Astrocyte (in vitro differentiated cells and primary cell): Measurements from ENCODE around the gene ZNF775. TPM values are rescaled to one million over a fixed set of nuclear protein-coding genes. Genes with fewer than 3 reads are reported as not detected.

Source experiments
- DNase-seq: peaks from one replicate; pipeline ENCODE4 v3.0.0-alpha.2; 2010; ENCODE audit warnings: low read depth
- FAIRE-seq: peaks from 2 replicates; lab custom pipeline; 2011; peaks lifted over from hg19 to GRCh38; lab: Jason Lieb, UNC
- H2AFZ ChIP-seq: 2 replicates; pipeline ENCODE4 v1.6.0; 2012; ENCODE audit warnings: low read depth, low read length, inconsistent platforms
- H3K27ac ChIP-seq: 2 replicates; pipeline ENCODE4 v1.5.1; 2011; ENCODE audit warnings: low read depth, low read length, inconsistent platforms
- H3K27me3 ChIP-seq: 2 replicates; pipeline ENCODE4 v1.6.0; 2011; ENCODE audit warnings: low read length, inconsistent platforms; ENCODE audit not compliant: insufficient read depth
- H3K36me3 ChIP-seq: 2 replicates; pipeline ENCODE4 v1.5.1; 2011; ENCODE audit warnings: low read length, inconsistent platforms; ENCODE audit not compliant: insufficient read depth
- H3K4me1 ChIP-seq: 2 replicates; pipeline ENCODE4 v1.5.1; 2011; ENCODE audit warnings: low read length, inconsistent platforms; ENCODE audit not compliant: insufficient read depth
- H3K4me2 ChIP-seq: 2 replicates; pipeline ENCODE4 v1.6.0; 2012; ENCODE audit warnings: low read length, inconsistent platforms
- H3K4me3 ChIP-seq: 2 replicates; pipeline ENCODE4 v1.5.1; 2011; ENCODE audit warnings: low read depth, mild to moderate bottlenecking, low read length, inconsistent platforms; ENCODE audit not compliant: insufficient read depth
- H3K79me2 ChIP-seq: 2 replicates; pipeline ENCODE4 v1.6.0; 2012; ENCODE audit warnings: mild to moderate bottlenecking, low read length, inconsistent platforms; ENCODE audit not compliant: insufficient read depth
- H3K9ac ChIP-seq: 2 replicates; pipeline ENCODE4 v1.6.0; 2012; ENCODE audit warnings: mild to moderate bottlenecking, low read length, inconsistent platforms
- H3K9me3 ChIP-seq: 2 replicates; pipeline ENCODE4 v1.5.1; 2012; ENCODE audit warnings: low read depth, mild to moderate bottlenecking, low read length, inconsistent platforms; ENCODE audit not compliant: insufficient read depth
- H4K20me1 ChIP-seq: 2 replicates; pipeline ENCODE4 v1.6.0; 2012; ENCODE audit warnings: low read length, inconsistent platforms; ENCODE audit not compliant: insufficient read depth
- H3K27ac Mint-ChIP-seq: one replicate; pipeline ENCODE4 v1.8.0; 2021; ENCODE audit warnings: mild to moderate bottlenecking, mixed read lengths; ENCODE audit not compliant: unreplicated experiment
- H3K27me3 Mint-ChIP-seq: one replicate; pipeline ENCODE4 v1.8.0; 2021; ENCODE audit warnings: low read depth, mixed read lengths; ENCODE audit not compliant: unreplicated experiment
- H3K36me3 Mint-ChIP-seq: one replicate; pipeline ENCODE4 v1.8.0; 2021; ENCODE audit warnings: low read depth, mixed read lengths; ENCODE audit not compliant: unreplicated experiment
- H3K4me1 Mint-ChIP-seq: one replicate; pipeline ENCODE4 v1.8.0; 2021; ENCODE audit warnings: low read depth, mixed read lengths; ENCODE audit not compliant: unreplicated experiment
- H3K4me3 Mint-ChIP-seq: one replicate; pipeline ENCODE4 v1.8.0; 2021; ENCODE audit warnings: mild to moderate bottlenecking, moderate library complexity, mixed read lengths; ENCODE audit not compliant: unreplicated experiment
- H3K9me3 Mint-ChIP-seq: one replicate; pipeline ENCODE4 v1.8.0; 2021; ENCODE audit warnings: mild to moderate bottlenecking, mixed read lengths; ENCODE audit not compliant: unreplicated experiment
- EZH2 ChIP-seq: IDR thresholded peaks from 2 replicates; pipeline ENCODE4 v1.6.1; 2012; ENCODE audit warnings: mild to moderate bottlenecking, low read length, inconsistent platforms; ENCODE audit not compliant: insufficient read depth
- total RNA-seq: library from RNA; stranded (reverse); gene quantifications from 2 replicates; pipeline ENCODE4 v1.2.1, GENCODE V29; 2021
- TF ChIP-seq, protein P1 (sequence below): IDR thresholded peaks from 2 replicates; pipeline ENCODE4 v1.5.1; 2011; ENCODE audit warnings: low read depth, mild to moderate bottlenecking, inconsistent platforms, low read length, moderate library complexity; ENCODE audit not compliant: insufficient read depth

Gene ZNF775
- total RNA-seq, 1 donor from 2014 or later: 6.5 TPM

DNA sequence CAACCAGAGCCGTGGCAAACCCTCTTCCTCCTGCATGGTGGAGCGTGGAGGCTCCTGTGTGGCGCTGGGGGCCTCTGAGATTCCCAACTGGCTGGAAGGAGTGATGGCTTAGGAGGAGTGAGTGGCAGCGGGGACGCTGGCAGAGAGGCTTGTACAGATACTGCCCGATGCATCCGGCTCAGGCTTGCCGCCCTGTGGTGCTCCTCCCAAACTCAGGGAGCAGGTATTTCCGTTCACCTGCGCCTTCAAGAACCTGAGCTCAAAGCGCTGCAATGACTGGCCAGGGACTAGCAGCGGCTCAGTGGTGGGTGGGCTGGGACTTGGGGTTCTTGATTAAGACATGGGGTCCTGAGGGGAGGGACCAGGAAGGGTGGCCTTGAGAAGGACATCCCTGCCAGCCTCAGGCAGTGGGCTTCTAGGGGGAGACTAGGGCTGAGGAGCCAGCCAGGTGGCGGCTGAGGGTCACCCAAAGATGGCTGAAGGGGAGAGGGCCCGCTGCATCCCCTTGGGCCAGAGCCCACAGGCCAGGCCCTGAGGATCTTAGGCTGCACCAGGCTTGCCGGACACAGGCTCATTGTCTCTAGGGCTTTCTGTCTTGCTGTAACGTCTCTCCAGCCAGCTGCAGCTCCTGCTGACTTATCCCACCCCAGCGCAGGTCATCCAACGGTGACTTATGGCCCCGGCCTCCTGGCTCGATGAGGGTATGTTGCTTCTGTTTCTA is 3.2 kb downstream of the ZNF775 start:
- no peak overlapping the region for H3K4me2 ChIP-seq
- Mint-ChIP-seq H3K4me1 (peaks cover 32% of the 10 kb centered on the region), H3K4me3 (no peak overlapping the region), H3K9me3 (no peaks in the 10 kb centered on the region), H3K27me3 (no peaks in the 10 kb centered on the region), H3K27ac (no peak overlapping the region), H3K36me3 (no peaks in the 10 kb centered on the region)
- no peaks in the 10 kb centered on the region for H3K27me3 ChIP-seq
- H3K9ac ChIP-seq: no peak overlapping the region
- peaks cover 56% of the 10 kb centered on the region for H4K20me1 ChIP-seq
- H3K79me2 ChIP-seq: peaks cover 46% of the 10 kb centered on the region
- no peak overlapping the region for H3K27ac ChIP-seq
- H3K36me3 ChIP-seq: no peaks in the 10 kb centered on the region
- H2AFZ ChIP-seq: no peak overlapping the region
- FAIRE-seq: no peak
- DNase-seq: no peak
- TF ChIP-seq EZH2: no peak
- TF ChIP-seq, protein P1, sequence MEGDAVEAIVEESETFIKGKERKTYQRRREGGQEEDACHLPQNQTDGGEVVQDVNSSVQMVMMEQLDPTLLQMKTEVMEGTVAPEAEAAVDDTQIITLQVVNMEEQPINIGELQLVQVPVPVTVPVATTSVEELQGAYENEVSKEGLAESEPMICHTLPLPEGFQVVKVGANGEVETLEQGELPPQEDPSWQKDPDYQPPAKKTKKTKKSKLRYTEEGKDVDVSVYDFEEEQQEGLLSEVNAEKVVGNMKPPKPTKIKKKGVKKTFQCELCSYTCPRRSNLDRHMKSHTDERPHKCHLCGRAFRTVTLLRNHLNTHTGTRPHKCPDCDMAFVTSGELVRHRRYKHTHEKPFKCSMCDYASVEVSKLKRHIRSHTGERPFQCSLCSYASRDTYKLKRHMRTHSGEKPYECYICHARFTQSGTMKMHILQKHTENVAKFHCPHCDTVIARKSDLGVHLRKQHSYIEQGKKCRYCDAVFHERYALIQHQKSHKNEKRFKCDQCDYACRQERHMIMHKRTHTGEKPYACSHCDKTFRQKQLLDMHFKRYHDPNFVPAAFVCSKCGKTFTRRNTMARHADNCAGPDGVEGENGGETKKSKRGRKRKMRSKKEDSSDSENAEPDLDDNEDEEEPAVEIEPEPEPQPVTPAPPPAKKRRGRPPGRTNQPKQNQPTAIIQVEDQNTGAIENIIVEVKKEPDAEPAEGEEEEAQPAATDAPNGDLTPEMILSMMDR: no peak
- no peaks in the 10 kb centered on the region for H3K9me3 ChIP-seq
- H3K4me3 ChIP-seq: no peak overlapping the region
- H3K4me1 ChIP-seq: peaks cover 12% of the 10 kb centered on the region

DNA sequence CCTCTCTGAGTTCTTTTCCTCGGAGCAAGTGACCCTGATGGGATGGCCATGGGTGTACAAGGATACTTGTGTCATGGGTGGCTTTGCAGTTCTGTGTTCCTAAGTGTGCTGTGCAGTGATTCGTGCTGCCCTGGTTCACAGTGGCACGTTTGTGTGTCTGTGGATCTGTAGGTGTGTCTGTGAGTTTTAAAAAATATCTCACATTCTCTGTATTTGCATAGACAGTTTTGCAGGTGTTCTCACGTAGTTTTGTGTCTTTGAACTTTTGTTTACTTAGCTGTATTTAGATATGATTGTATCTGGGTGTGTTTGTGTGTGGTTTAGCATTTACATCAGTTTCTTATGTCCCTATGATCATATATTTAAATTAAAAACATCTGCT is 3.7 kb downstream of the ZNF775 start:
- H3K4me1 Mint-ChIP-seq: peaks cover 26% of the 10 kb centered on the region
- H3K79me2 ChIP-seq: peaks cover 46% of the 10 kb centered on the region
- peaks cover 56% of the 10 kb centered on the region for H4K20me1 ChIP-seq
- no peaks in the 10 kb centered on the region for H3K9me3 Mint-ChIP-seq
- H2AFZ ChIP-seq: no peak overlapping the region
- H3K36me3 Mint-ChIP-seq: no peaks in the 10 kb centered on the region
- no peak overlapping the region for H3K4me2 ChIP-seq
- H3K4me3 ChIP-seq: no peak overlapping the region
- H3K27ac Mint-ChIP-seq: no peak overlapping the region
- H3K4me1 ChIP-seq: peaks cover 12% of the 10 kb centered on the region
- H3K9ac ChIP-seq: no peak overlapping the region
- TF ChIP-seq EZH2: no peak
- TF ChIP-seq, protein P1: no peak
- no peaks in the 10 kb centered on the region for H3K9me3 ChIP-seq
- FAIRE-seq (no peak), DNase-seq (no peak)
- H3K36me3 ChIP-seq: no peaks in the 10 kb centered on the region
- peak overlapping the region; percentile 54 for H3K4me3 Mint-ChIP-seq
- H3K27me3 Mint-ChIP-seq: no peaks in the 10 kb centered on the region
- no peaks in the 10 kb centered on the region for H3K27me3 ChIP-seq
- no peak overlapping the region for H3K27ac ChIP-seq

DNA sequence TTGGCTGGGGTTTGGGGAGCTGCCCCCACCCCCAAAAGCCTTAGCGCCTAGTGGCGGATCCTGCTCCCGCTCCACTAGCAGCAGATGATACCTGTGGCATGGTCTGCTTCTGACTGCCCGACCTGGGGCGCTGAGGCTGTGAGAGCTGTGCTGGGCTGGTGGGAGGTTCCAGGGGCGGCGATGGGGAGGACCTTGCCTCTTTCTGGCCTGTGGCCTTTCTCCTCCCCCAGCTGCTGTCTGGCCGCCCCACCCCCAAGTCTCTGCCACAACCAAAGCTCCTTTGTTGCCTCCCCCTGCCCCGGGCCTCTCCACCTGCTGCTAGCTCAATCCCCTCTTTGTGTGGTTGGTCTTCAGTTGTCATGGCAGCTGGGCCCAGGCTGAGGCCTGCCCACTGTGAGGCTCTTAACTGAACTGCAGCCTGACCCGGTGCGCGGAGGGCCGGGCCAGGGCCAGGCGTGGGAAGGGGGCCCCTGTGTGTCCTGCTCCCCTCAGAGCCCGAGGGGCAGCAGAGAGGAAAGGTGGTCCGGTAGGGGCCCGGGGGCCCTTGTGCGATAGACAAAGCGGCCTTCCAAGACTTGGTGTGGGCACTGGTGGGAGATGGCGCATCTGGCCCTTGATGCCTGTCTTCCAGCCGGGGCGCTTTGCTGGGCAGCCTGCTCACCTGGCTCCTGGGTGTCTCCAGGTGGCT is 4.7 kb downstream of the ZNF775 start:
- Mint-ChIP-seq H3K4me3 (no peak overlapping the region), H3K4me1 (peaks cover 26% of the 10 kb centered on the region), H3K27ac (no peak overlapping the region), H3K9me3 (no peaks in the 10 kb centered on the region), H3K27me3 (no peaks in the 10 kb centered on the region), H3K36me3 (no peaks in the 10 kb centered on the region)
- no peaks in the 10 kb centered on the region for H3K9me3 ChIP-seq
- FAIRE-seq (no peak), DNase-seq (no peak)
- H3K27ac ChIP-seq: no peak overlapping the region
- no peaks in the 10 kb centered on the region for H3K36me3 ChIP-seq
- H3K9ac ChIP-seq: no peak overlapping the region
- peaks cover 46% of the 10 kb centered on the region for H3K79me2 ChIP-seq
- H3K4me2 ChIP-seq: no peak overlapping the region
- H2AFZ ChIP-seq: no peak overlapping the region
- H3K4me3 ChIP-seq: no peak overlapping the region
- TF ChIP-seq EZH2: no peak
- TF ChIP-seq, protein P1: no peak
- H3K4me1 ChIP-seq: peaks cover 4% of the 10 kb centered on the region
- no peaks in the 10 kb centered on the region for H3K27me3 ChIP-seq
- H4K20me1 ChIP-seq: peaks cover 56% of the 10 kb centered on the region
